Parathyroid adenoma (tissue), 2 donors: ENCODE data around the gene TEX261.

ENCODE experiments used
- H2AFZ ChIP-seq: fragments of 300-600 bp; sonication (generic); one replicate; pipeline ENCODE4 v1.7.0; 2017; ENCODE audit warnings: antibody characterized with exemption, mild to moderate bottlenecking
- H3K27ac ChIP-seq: fragments of 300-600 bp; sonication (generic); one replicate; pipeline ENCODE4 v1.7.0; 2017
- H3K27me3 ChIP-seq: fragments of 300-600 bp; sonication (generic); one replicate; pipeline ENCODE4 v1.7.0; 2017; ENCODE audit warnings: low read length; ENCODE audit not compliant: control insufficient read depth, insufficient read depth
- H3K36me3 ChIP-seq: fragments of 300-600 bp; sonication (generic); one replicate; pipeline ENCODE4 v1.7.0; 2017; ENCODE audit warnings: low read length; ENCODE audit not compliant: control insufficient read depth, insufficient read depth
- H3K4me1 ChIP-seq: fragments of 300-600 bp; sonication (generic); one replicate; pipeline ENCODE4 v1.7.0; 2017; ENCODE audit warnings: control low read depth
- H3K4me2 ChIP-seq: fragments of 300-600 bp; sonication (generic); one replicate; pipeline ENCODE4 v1.7.0; 2017; ENCODE audit warnings: low read length
- H3K4me3 ChIP-seq: fragments of 300-600 bp; sonication (generic); one replicate; pipeline ENCODE4 v1.7.0; 2017; ENCODE audit warnings: low read depth, low read length
- H3K79me2 ChIP-seq: fragments of 300-600 bp; sonication (generic); one replicate; pipeline ENCODE4 v1.7.0; 2017; ENCODE audit warnings: control low read depth
- H3K9ac ChIP-seq: fragments of 300-600 bp; sonication (generic); one replicate; pipeline ENCODE4 v1.7.0; 2017; ENCODE audit warnings: mild to moderate bottlenecking
- H3K9me3 ChIP-seq: fragments of 300-600 bp; sonication (generic); one replicate; pipeline ENCODE4 v1.7.0; 2017; ENCODE audit warnings: low read length; ENCODE audit not compliant: control insufficient read depth
- CTCF ChIP-seq: fragments of 300-600 bp; sonication (generic); IDR thresholded peaks from one replicate; pipeline ENCODE4 v1.7.0; 2017; ENCODE audit warnings: antibody characterized with exemption, mild to moderate bottlenecking
- donor health status: primary hyperparathyroidism.

The TEX261 gene

GRCh38 chr2:70991142-70991541 lies 3.5 kb downstream of the TEX261 start:
- no peak for TF ChIP-seq CTCF
- Histone ChIP-seq H3K36me3 (no peaks in the 10 kb centered on the region), H3K9ac (no peak overlapping the region)

GRCh38 chr2:70990216-70990615 lies 4.5 kb downstream of the TEX261 start:
- no peaks in the 10 kb centered on the region for H3K9me3 ChIP-seq
- H3K27ac ChIP-seq: no peak overlapping the region
- no peak overlapping the region for H3K9ac ChIP-seq
- no peak for TF ChIP-seq CTCF
- H3K4me2 ChIP-seq: no peak overlapping the region
- H2AFZ ChIP-seq: no peak overlapping the region
- peaks cover 10% of the 10 kb centered on the region for H3K4me1 ChIP-seq
- no peaks in the 10 kb centered on the region for H3K36me3 ChIP-seq
- no peaks in the 10 kb centered on the region for H3K27me3 ChIP-seq
- H3K4me3 ChIP-seq: no peak overlapping the region
- no peaks in the 10 kb centered on the region for H3K79me2 ChIP-seq

More at GRCh38 chr2:70991142-70991541, 3.5 kb downstream of the TEX261 start:
- H3K27ac ChIP-seq: no peak overlapping the region
- peaks cover 3% of the 10 kb centered on the region for H3K79me2 ChIP-seq
- H2AFZ ChIP-seq: no peak overlapping the region
- no peak overlapping the region for H3K4me2 ChIP-seq
- H3K9me3 ChIP-seq: no peaks in the 10 kb centered on the region
- H3K27me3 ChIP-seq: no peaks in the 10 kb centered on the region
- no peak overlapping the region for H3K4me3 ChIP-seq
- H3K4me1 ChIP-seq: peaks cover 17% of the 10 kb centered on the region

- no peak overlapping the region for H3K27ac ChIP-seq
- TF ChIP-seq CTCF: no peak
- H3K36me3 ChIP-seq: no peaks in the 10 kb centered on the region
- no peaks in the 10 kb centered on the region for H3K27me3 ChIP-seq
- H3K79me2 ChIP-seq: no peaks in the 10 kb centered on the region
- H3K9ac ChIP-seq: no peak overlapping the region
- H3K4me2 ChIP-seq: no peak overlapping the region
- H3K4me1 ChIP-seq: peaks cover 10% of the 10 kb centered on the region
- no peaks in the 10 kb centered on the region for H3K9me3 ChIP-seq
- no peak overlapping the region for H3K4me3 ChIP-seq
- H2AFZ ChIP-seq: no peak overlapping the region
Measured at GRCh38 chr2:70988726-70989648, 5.7 kb downstream of the TEX261 start.

GRCh38 chr2:70988151-70988550 lies 6.5 kb downstream of the TEX261 start:
- Histone ChIP-seq H3K36me3 (no peaks in the 10 kb centered on the region), H3K79me2 (no peaks in the 10 kb centered on the region), H3K9me3 (no peaks in the 10 kb centered on the region), H3K4me1 (peaks cover 4% of the 10 kb centered on the region), H3K27me3 (no peaks in the 10 kb centered on the region), H3K9ac (no peak overlapping the region), H3K4me2 (no peak overlapping the region), H3K4me3 (no peak overlapping the region), H3K27ac (no peak overlapping the region), H2AFZ (no peak overlapping the region)
- TF ChIP-seq CTCF: no peak

GRCh38 chr2:70987386-70987785 lies 7.3 kb downstream of the TEX261 start:
- H3K27me3 ChIP-seq: no peaks in the 10 kb centered on the region
- no peak overlapping the region for H3K4me2 ChIP-seq
- no peak overlapping the region for H3K9ac ChIP-seq
- no peaks in the 10 kb centered on the region for H3K9me3 ChIP-seq
- TF ChIP-seq CTCF: no peak
- no peaks in the 10 kb centered on the region for H3K36me3 ChIP-seq
- H3K4me1 ChIP-seq: no peaks in the 10 kb centered on the region
- H3K27ac ChIP-seq: no peak overlapping the region
- H3K4me3 ChIP-seq: no peak overlapping the region
- no peaks in the 10 kb centered on the region for H3K79me2 ChIP-seq
- no peak overlapping the region for H2AFZ ChIP-seq
